GM12878 (cell line): ENCODE measurements around the gene LTB4R2. TPM values are rescaled to one million over a fixed set of nuclear protein-coding genes. Genes with fewer than 3 reads are reported as not detected.

Experiments
- ATAC-seq: fragments of 200-7000 bp; cut with Tn5 transposase; 3 replicates; pipeline ENCODE4 v1.9.1; 2020; ENCODE audit warnings: mild to moderate bottlenecking, moderate library complexity
- BruUV-seq: library from RNA; stranded (reverse); fragments of 400-500 nt; replicated peaks from 2 replicates; lab custom pipeline; 2021; lab: Mats Ljungman, UMichigan
- CTCF ChIA-PET: fragments of 300-600 bp; sonication (Branson Sonifier 250); formaldehyde crosslinking; extraction: SDS; loops from one replicate; lab custom pipeline; 2021; ENCODE audit warnings: inconsistent platforms; lab: Yijun Ruan, JAX
- POLR2A ChIA-PET: fragments of 350-600 bp; formaldehyde crosslinking; extraction: SDS; loops from one replicate; lab custom pipeline; 2021; ENCODE audit warnings: inconsistent platforms; lab: Charles Lee
- RAD21 ChIA-PET: fragments of 300-600 bp; sonication (Branson Sonifier 250); formaldehyde crosslinking; loops from one replicate; lab custom pipeline; 2023; ENCODE audit warnings: antibody characterized with exemption; ENCODE audit not compliant: unreplicated experiment; lab: Charles Lee
- SMC1A ChIA-PET: fragments of 300-600 bp; sonication (Branson Sonifier 250); formaldehyde crosslinking; loops from one replicate; lab custom pipeline; 2023; ENCODE audit not compliant: unreplicated experiment, uncharacterized antibody; lab: Charles Lee
- DNase-seq: peaks from one replicate; pipeline ENCODE4 v3.0.0-alpha.2; 2011; ENCODE audit warnings: low read depth, low spot score
- FAIRE-seq: peaks from 3 replicates; lab custom pipeline; 2011; peaks lifted over from hg19 to GRCh38; lab: Jason Lieb, UNC
- H2AFZ ChIP-seq: 2 replicates; pipeline ENCODE4 v1.6.0; 2011; ENCODE audit warnings: low read depth, low read length, control low read depth; ENCODE audit not compliant: control insufficient read depth
- H3K27ac ChIP-seq: 2 replicates; pipeline ENCODE4 v1.5.1; 2011; ENCODE audit warnings: control low read depth; ENCODE audit not compliant: control insufficient read depth, insufficient read depth
- H3K27me3 ChIP-seq, 2 experiments: replicated peaks in 1 of 2; 2 replicates each; pipeline versions ENCODE4 v1.6.0 to v1.6.1; 2011; ENCODE audit warnings: low read length in 1 of 2; ENCODE audit not compliant: control insufficient read depth in 2 of 2, insufficient read depth in 2 of 2
- H3K36me3 ChIP-seq, 2 experiments: 2 replicates each; pipeline ENCODE4 v1.5.1; 2011; ENCODE audit warnings: low read length in 1 of 2; ENCODE audit not compliant: control insufficient read depth in 2 of 2, insufficient read depth in 2 of 2
- H3K4me1 ChIP-seq: 2 replicates; pipeline ENCODE4 v1.6.1; 2011; ENCODE audit warnings: mild to moderate bottlenecking, low read length, moderate library complexity, mixed read lengths; ENCODE audit not compliant: control insufficient read depth, insufficient read depth
- H3K4me2 ChIP-seq: 2 replicates; pipeline ENCODE4 v1.6.0; 2011; ENCODE audit warnings: control low read depth; ENCODE audit not compliant: control insufficient read depth, insufficient read depth
- H3K4me3 ChIP-seq: fragments of 200-600 bp; sonication (generic); 2 replicates; pipeline ENCODE4 v1.5.1; 2016
- H3K79me2 ChIP-seq: 2 replicates; pipeline ENCODE4 v1.6.0; 2011; ENCODE audit warnings: low read length; ENCODE audit not compliant: control insufficient read depth, insufficient read depth
- H3K9ac ChIP-seq: 2 replicates; pipeline ENCODE4 v1.8.0; 2011; ENCODE audit warnings: low read length, control low read depth, mixed read lengths; ENCODE audit not compliant: control insufficient read depth, insufficient read depth
- H3K9me3 ChIP-seq: replicated peaks from 3 replicates; pipeline ENCODE4 v1.5.1; 2011; ENCODE audit warnings: mild to moderate bottlenecking, low read length; ENCODE audit not compliant: control insufficient read depth, insufficient read depth
- H4K20me1 ChIP-seq: 2 replicates; pipeline ENCODE4 v1.6.0; 2011; ENCODE audit not compliant: control insufficient read depth, insufficient read depth
- ATF7 ChIP-seq: fragments of 450-650 bp; IDR thresholded peaks from 2 replicates; pipeline ENCODE4 v1.6.1; 2016; ENCODE audit warnings: low read depth, mild to moderate bottlenecking
- CBX3 ChIP-seq: fragments of 200-600 bp; sonication (generic); IDR thresholded peaks from 2 replicates; pipeline ENCODE4 v1.6.1; 2016; ENCODE audit warnings: low read depth, borderline replicate concordance
- ETV6 ChIP-seq, 2 experiments: fragments of 450-650 bp in 1 of 2; IDR thresholded peaks in 1 of 2; conservative IDR thresholded peaks in 1 of 2; 2 replicates each; pipeline ENCODE4 v1.6.1; 2014; ENCODE audit warnings: antibody characterized with exemption in 1 of 2, borderline replicate concordance in 1 of 2, low read depth in 1 of 2, mild to moderate bottlenecking in 1 of 2, moderate library complexity in 1 of 2
- HDGF ChIP-seq: fragments of 450-650 bp; IDR thresholded peaks from 2 replicates; pipeline ENCODE4 v1.6.1; 2016; ENCODE audit warnings: antibody characterized with exemption
- IRF4 ChIP-seq: IDR thresholded peaks from 2 replicates; pipeline ENCODE4 v1.6.1; 2011; ENCODE audit warnings: low read depth, low read length
- MEF2A ChIP-seq: IDR thresholded peaks from 2 replicates; pipeline ENCODE4 v1.6.1; 2011; ENCODE audit warnings: low read depth, mild to moderate bottlenecking, low read length, moderate library complexity; ENCODE audit not compliant: insufficient read depth
- NBN ChIP-seq: fragments of 450-650 bp; IDR thresholded peaks from 2 replicates; pipeline ENCODE4 v1.6.1; 2016
- NR2C1 ChIP-seq: fragments of 450-650 bp; IDR thresholded peaks from 2 replicates; pipeline ENCODE4 v1.6.1; 2017; ENCODE audit warnings: antibody characterized with exemption, mild to moderate bottlenecking, moderate library complexity
- STAT1 ChIP-seq: fragments of 450-650 bp; conservative IDR thresholded peaks from 2 replicates; pipeline ENCODE4 v1.6.1; 2014; ENCODE audit warnings: antibody characterized with exemption, mild to moderate bottlenecking
- STAT3 ChIP-seq: IDR thresholded peaks from 2 replicates; pipeline ENCODE4 v1.6.1; 2011; ENCODE audit warnings: low read depth, low read length, improper control_type of control experiment
- ZBTB40 ChIP-seq: fragments of 450-650 bp; IDR thresholded peaks from 2 replicates; pipeline ENCODE4 v1.6.1; 2016; ENCODE audit warnings: mild to moderate bottlenecking, moderate library complexity, borderline replicate concordance
- ZNF207 ChIP-seq: fragments of 450-650 bp; IDR thresholded peaks from 2 replicates; pipeline ENCODE4 v1.6.1; 2014; ENCODE audit warnings: antibody characterized with exemption, mild to moderate bottlenecking, borderline replicate concordance
- WGBS: methylation state at CpG from one replicate; pipeline ENCODE4 v1.1.6; 2016; ENCODE audit warnings: low lambda C conversion rate; ENCODE audit not compliant: insufficient replicate concordance, insufficient coverage; ENCODE audit errors: missing lambda C conversion rate; 5-methylcytosine and 5-hydroxymethylcytosine counted together
- in situ Hi-C: fragments of 300-500 bp; cut with MboI; formaldehyde crosslinking; loops from 9 replicates; pipeline ENCODE4 v1.14.3; 2018; ENCODE audit warnings: mixed read lengths
- intact Hi-C: fragments of 100-400 bp; cut with micrococcal nuclease; formaldehyde crosslinking; loops from one replicate; pipeline ENCODE4 v1.14.2; 2022; ENCODE audit not compliant: unreplicated experiment
- polyA plus RNA-seq, 11 experiments: library from polyadenylated mRNA; depleted of rRNA in 4 of 11; unstranded in 6 of 11; stranded (reverse) in 5 of 11; fragments of >200 nt; fragmentation: Nextera tagmentation in 4 of 11; fragmentation: Illumina TruSeq in 1 of 11; extraction: Ambion mirVana in 4 of 11; extraction: Trizol in 1 of 11; gene quantifications; 1 replicate in 1 of 11; 2 replicates in 10 of 11; pipeline versions ENCODE4 v1.2.1 to v1.2.3, GENCODE V29; 2011 to 2016; ENCODE audit warnings: inconsistent platforms in 2 of 11, missing spikeins in 2 of 11, low read depth in 1 of 11
- total RNA-seq, 4 experiments: library from RNA; depleted of rRNA in 3 of 4; stranded (reverse); fragments of >200 nt in 3 of 4; fragmentation: Illumina TruSeq in 1 of 4; extraction: Trizol in 1 of 4; gene quantifications; 2 replicates each; pipeline versions ENCODE4 v1.2.1 to v1.2.3, GENCODE V29; 2013 to 2021
- TF ChIP-seq, protein P1 (sequence below): IDR thresholded peaks from 2 replicates; pipeline ENCODE4 v1.6.1; 2012; ENCODE audit warnings: low read depth, low read length, improper control_type of control experiment
- TF ChIP-seq, protein P2 (sequence below): fragments of 450-650 bp; IDR thresholded peaks from 2 replicates; pipeline ENCODE4 v1.6.1; 2018; ENCODE audit warnings: borderline replicate concordance, mild to moderate bottlenecking; ENCODE audit not compliant: partially characterized antibody

The LTB4R2 gene
- total and polyA plus RNA-seq, 10 of the 15 experiments (the other 5 are each of a cell fraction or from before 2014, with no cell fraction given): 0.06 to 16.0 (median 2.6) TPM

DNA sequence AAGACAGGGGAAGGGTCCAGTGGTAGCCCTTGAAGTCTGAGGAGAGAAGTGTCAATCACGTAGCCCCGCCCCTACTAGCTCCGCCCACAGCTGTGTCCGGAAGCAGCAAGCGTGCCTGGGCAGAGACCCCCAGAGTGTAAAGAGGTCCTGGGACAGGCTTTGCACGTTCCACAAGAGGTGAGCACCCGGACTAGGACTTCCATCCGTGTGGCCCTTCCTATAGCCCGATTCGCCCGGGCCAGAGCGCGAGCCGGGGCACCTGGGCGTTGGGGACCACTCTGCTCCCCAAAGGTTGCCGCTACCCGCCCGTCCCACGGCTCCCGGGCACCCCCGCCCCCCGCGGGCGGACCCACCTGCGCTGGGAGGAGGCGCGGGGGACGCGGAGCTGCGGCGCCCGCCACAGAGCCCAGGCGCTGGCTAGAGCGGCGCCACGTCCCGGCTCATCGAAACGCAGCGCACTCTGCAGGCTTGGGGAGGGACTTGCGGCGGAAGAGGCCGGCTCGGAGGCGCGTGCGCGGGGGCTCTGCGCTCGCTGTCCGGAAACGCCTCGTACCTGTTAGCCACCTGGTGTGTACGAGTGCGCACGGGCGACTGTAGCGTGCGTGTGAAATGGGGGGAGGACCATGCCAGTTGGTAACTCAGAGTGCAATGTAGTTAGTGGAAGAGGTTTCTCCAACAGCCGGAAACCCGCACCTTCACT, 38.7 kb upstream of the LTB4R2 start, which contains the start of gene RABGGTA (continued):
- peak; percentile 91 for TF ChIP-seq STAT1

- no peak for DNase-seq
- ATAC-seq: no peak
- no peak for FAIRE-seq
- Histone ChIP-seq H3K9ac (peak overlapping the region; percentile 99), H4K20me1 (no peaks in the 10 kb centered on the region), H3K9me3 (no peaks in the 10 kb centered on the region), H3K4me3 (peak overlapping the region; percentile 88), H2AFZ (peak overlapping the region; percentile 75), H3K36me3 (peaks cover 3 to 15% of the 10 kb centered on the region in 2 experiments; a peak in 3 of 4 replicates), H3K27me3 (no peaks in the 10 kb centered on the region), H3K4me1 (peaks cover 26% of the 10 kb centered on the region), H3K27ac (peak overlapping the region; percentile 99), H3K4me2 (peak overlapping the region; percentile 35), H3K79me2 (peaks cover 14% of the 10 kb centered on the region)
- POLR2A ChIA-PET: interaction anchor here (0.8 to 10.9 kb wide), 11 partner anchors 8 to 159 kb away, joined by 3 to 171 read pairs (median 7); partner anchors contain the start of genes CHMP4A, CIDEB, EMC9 and RNF31
- BruUV-seq: TSS peak; percentile 73
- RAD21 ChIA-PET: interaction anchor here (0.8 to 5.6 kb wide), 8 partner anchors 8 to 83 kb away, joined by 4 to 59 read pairs (median 11); partner anchors contain the start of genes CIDEB, IPO4 and TINF2
- SMC1A ChIA-PET: interaction anchor here (1.3 to 8.9 kb wide), 9 partner anchors 19 to 170 kb away, joined by 3 to 141 read pairs (median 5); partner anchors contain the start of genes DCAF11, DHRS1, IPO4 and NOP9
- in situ Hi-C loops: no loop called here
- WGBS: 2% methylated on average over 3 of the region's 3 CpGs
- CTCF ChIA-PET: interaction anchor here (0.7 to 17.1 kb wide), 11 partner anchors 8 to 159 kb away, joined by 3 to 269 read pairs (median 13); partner anchors contain the start of genes CBLN3, CIDEB, DHRS1 and KHNYN
- intact Hi-C loops: loop anchor here (1.0 to 2.0 kb wide), 4 partner anchors 25 to 55 kb away; partner anchors contain the start of genes MDP1 and TINF2
- TF ChIP-seq NBN: peak; percentile 34; the same call in 1 of the 2 replicates
- TF ChIP-seq, protein P1, sequence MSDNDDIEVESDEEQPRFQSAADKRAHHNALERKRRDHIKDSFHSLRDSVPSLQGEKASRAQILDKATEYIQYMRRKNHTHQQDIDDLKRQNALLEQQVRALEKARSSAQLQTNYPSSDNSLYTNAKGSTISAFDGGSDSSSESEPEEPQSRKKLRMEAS: no peak
- TF ChIP-seq, protein P2, sequence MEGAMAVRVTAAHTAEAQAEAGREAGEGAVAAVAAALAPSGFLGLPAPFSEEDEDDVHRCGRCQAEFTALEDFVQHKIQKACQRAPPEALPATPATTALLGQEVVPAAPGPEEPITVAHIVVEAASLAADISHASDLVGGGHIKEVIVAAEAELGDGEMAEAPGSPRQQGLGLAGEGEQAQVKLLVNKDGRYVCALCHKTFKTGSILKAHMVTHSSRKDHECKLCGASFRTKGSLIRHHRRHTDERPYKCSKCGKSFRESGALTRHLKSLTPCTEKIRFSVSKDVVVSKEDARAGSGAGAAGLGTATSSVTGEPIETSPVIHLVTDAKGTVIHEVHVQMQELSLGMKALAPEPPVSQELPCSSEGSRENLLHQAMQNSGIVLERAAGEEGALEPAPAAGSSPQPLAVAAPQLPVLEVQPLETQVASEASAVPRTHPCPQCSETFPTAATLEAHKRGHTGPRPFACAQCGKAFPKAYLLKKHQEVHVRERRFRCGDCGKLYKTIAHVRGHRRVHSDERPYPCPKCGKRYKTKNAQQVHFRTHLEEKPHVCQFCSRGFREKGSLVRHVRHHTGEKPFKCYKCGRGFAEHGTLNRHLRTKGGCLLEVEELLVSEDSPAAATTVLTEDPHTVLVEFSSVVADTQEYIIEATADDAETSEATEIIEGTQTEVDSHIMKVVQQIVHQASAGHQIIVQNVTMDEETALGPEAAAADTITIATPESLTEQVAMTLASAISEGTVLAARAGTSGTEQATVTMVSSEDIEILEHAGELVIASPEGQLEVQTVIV: peak; percentile 38
- no peak for TF ChIP-seq ETV6 (conservative IDR thresholded peaks at IDR 0.05 in 1 of 2, IDR thresholded peaks at IDR 0.05 in 1 of 2; ENCODE audit: borderline replicate concordance in 1 of 2, low read depth in 1 of 2)
- TF ChIP-seq ZBTB40: 0 out of 2 replicates have a peak, but pooled peaks have one; percentile 8
- no peak for TF ChIP-seq MEF2A
- no peak for TF ChIP-seq ZNF207
- TF ChIP-seq STAT3: no peak
- TF ChIP-seq IRF4: no peak
- TF ChIP-seq NR2C1: no peak
- peak; percentile 88; the same call in 1 of the 2 replicates for TF ChIP-seq HDGF
- TF ChIP-seq CBX3: no peak
- TF ChIP-seq ATF7: peak; percentile 77; the same call in 1 of the 2 replicates
Measured at GRCh38 chr14:24271834-24272263, 38.1 kb upstream of the LTB4R2 start.
